GM19240 (cell line): Measurements from ENCODE around the gene ATP13A3.
"Not testable (repeated sequence)": the region's sequence is repeated elsewhere in the genome, so short reads cannot be mapped to it uniquely, and the experiment has no call there.

Experiments
- DNase-seq: peaks from one replicate; pipeline ENCODE4 v3.0.0; 2011; ENCODE audit warnings: low spot score; ENCODE audit not compliant: insufficient read length

The ATP13A3 gene

GRCh38 chr3:194500198-194500597 lies 13.4 kb upstream of the ATP13A3 start:
- no peak for DNase-seq

GRCh38 chr3:194499516-194499915 lies 12.7 kb upstream of the ATP13A3 start:
- not testable (repeated sequence) for DNase-seq

GRCh38 chr3:194497799-194498575 lies 11.2 kb upstream of the ATP13A3 start:
- no peak for DNase-seq

GRCh38 chr3:194496217-194496919 lies 9.6 kb upstream of the ATP13A3 start:
- DNase-seq = no peak

- DNase-seq = no peak
Observed at GRCh38 chr3:194494951-194495374, 8.2 kb upstream of the ATP13A3 start.

- DNase-seq = not testable (repeated sequence)
Observed at GRCh38 chr3:194493995-194494927, 7.5 kb upstream of the ATP13A3 start.

GRCh38 chr3:194492001-194492400 lies 5.2 kb upstream of the ATP13A3 start:
- DNase-seq = no peak

GRCh38 chr3:194489736-194490612 lies 3.2 kb upstream of the ATP13A3 start:
- DNase-seq = peak; percentile 51

- no peak for DNase-seq
Observed at GRCh38 chr3:194488055-194488742, 1.4 kb upstream of the ATP13A3 start.

- DNase-seq = no peak
Observed at GRCh38 chr3:194487289-194488054, 670 bp upstream of the ATP13A3 start.

- DNase-seq = no peak
Observed at GRCh38 chr3:194485881-194486539, 792 bp downstream of the ATP13A3 start.

GRCh38 chr3:194485468-194485880 lies 1.3 kb downstream of the ATP13A3 start:
- DNase-seq = no peak

- DNase-seq = no peak
Observed at GRCh38 chr3:194484614-194485013, 2.2 kb downstream of the ATP13A3 start.

- no peak for DNase-seq
Observed at GRCh38 chr3:194483850-194484249, 3.0 kb downstream of the ATP13A3 start.

- not testable (repeated sequence) for DNase-seq
Observed at GRCh38 chr3:194482830-194483229, 4.0 kb downstream of the ATP13A3 start.

- DNase-seq = no peak
Observed at GRCh38 chr3:194482196-194482593, 4.6 kb downstream of the ATP13A3 start.

- no peak for DNase-seq
Observed at GRCh38 chr3:194481525-194482195, 5.1 kb downstream of the ATP13A3 start.

- no peak for DNase-seq
Observed at GRCh38 chr3:194481103-194481502, 5.7 kb downstream of the ATP13A3 start.
